Activated CD4-positive, alpha-beta T cell treated with anti-CD3 and anti-CD28 coated beads, Interleukin-2, amount 10 ng/mL, durations not matched to agents 24 days and 14 days (primary cell): ENCODE results near the gene MPC1. TPM values are rescaled to one million over a fixed set of nuclear protein-coding genes. Genes with fewer than 3 reads are reported as not detected.
"Not testable (repeated sequence)": the region's sequence is repeated elsewhere in the genome, so short reads cannot be mapped to it uniquely, and the experiment has no call there.

Experiments used
- DNase-seq: peaks from one replicate; pipeline ENCODE4 v3.0.0; 2022
- H3K27ac Mint-ChIP-seq: one replicate; pipeline ENCODE4 v1.8.0; 2022; ENCODE audit warnings: mild to moderate bottlenecking, mixed read lengths
- H3K27me3 Mint-ChIP-seq: one replicate; pipeline ENCODE4 v1.8.0; 2022; ENCODE audit warnings: mixed read lengths
- H3K36me3 Mint-ChIP-seq: one replicate; pipeline ENCODE4 v1.8.0; 2022; ENCODE audit warnings: low read depth, mild to moderate bottlenecking, mixed read lengths
- H3K4me1 Mint-ChIP-seq: one replicate; pipeline ENCODE4 v1.8.0; 2021; ENCODE audit warnings: mixed read lengths
- H3K4me3 Mint-ChIP-seq: one replicate; pipeline ENCODE4 v1.8.0; 2022; ENCODE audit warnings: mild to moderate bottlenecking, moderate library complexity, mixed read lengths
- H3K9me3 Mint-ChIP-seq: one replicate; pipeline ENCODE4 v1.8.0; 2021; ENCODE audit warnings: mixed read lengths
- intact Hi-C: fragments of 100-400 bp; cut with micrococcal nuclease; formaldehyde crosslinking; loops from one replicate; pipeline ENCODE4 v1.15.1; 2023
- total RNA-seq: library from RNA; stranded (reverse); gene quantifications from 2 replicates; pipeline ENCODE4 v1.2.3, GENCODE V29; 2022

The MPC1 gene
- total RNA-seq, 1 donor from 2014 or later = 18.1 TPM

DNA sequence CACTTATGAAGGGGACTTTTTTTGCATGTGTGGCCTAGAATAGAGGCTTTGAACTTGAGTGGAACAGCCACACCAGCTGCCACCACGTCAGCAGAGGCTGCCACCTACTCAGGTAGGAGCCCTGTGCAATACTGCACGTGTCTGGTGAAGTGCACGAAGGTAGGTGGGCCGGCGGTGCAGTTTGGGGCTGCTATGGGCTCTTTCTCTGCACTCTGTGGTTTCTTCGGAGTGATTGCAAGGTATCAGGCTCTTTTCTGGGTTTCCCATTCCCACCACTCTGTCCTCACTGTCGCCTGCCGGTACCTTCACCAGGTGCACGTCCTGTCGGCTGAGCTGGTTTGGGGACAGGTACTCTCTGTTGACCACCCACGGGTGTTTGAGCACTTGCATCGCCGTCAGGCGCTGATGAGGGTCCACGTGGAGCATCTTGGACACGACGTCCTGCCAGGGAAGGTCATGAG, 30.8 kb upstream of the MPC1 start:
- Mint-ChIP-seq H3K27me3 (peaks cover 5% of the 10 kb centered on the region), H3K9me3 (peaks cover 14% of the 10 kb centered on the region), H3K27ac (no peak overlapping the region), H3K36me3 (peaks cover 18% of the 10 kb centered on the region), H3K4me1 (peaks cover 59% of the 10 kb centered on the region), H3K4me3 (no peak overlapping the region)
- intact Hi-C loops = no loop called here
- no peak for DNase-seq

DNA sequence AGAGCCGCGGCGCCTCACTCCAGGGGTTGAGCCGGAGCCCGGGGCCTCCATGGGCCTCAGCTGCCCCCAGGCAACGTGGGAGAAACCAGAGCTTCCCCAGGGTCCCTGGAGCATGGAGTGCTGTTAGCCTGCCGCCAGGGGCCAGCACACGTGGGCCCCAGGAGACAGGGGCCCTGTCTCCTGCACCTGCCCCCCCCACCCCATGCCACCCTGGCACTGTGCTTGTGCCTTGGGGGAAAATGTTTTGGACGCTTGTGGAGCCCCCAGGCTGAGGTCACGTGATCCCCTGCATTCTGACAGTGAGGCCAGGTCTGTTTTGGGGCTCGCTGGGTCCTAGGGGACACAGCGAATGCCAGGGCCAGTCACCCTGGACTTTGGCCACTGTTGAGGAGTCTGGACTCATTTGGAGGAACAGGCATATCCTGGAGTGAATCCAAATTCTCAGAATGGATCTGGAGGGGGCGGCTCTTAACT, 30.2 kb upstream of the MPC1 start:
- no peak overlapping the region for H3K27ac Mint-ChIP-seq
- peaks cover 53% of the 10 kb centered on the region for H3K4me1 Mint-ChIP-seq
- peaks cover 5% of the 10 kb centered on the region for H3K27me3 Mint-ChIP-seq

DNA sequence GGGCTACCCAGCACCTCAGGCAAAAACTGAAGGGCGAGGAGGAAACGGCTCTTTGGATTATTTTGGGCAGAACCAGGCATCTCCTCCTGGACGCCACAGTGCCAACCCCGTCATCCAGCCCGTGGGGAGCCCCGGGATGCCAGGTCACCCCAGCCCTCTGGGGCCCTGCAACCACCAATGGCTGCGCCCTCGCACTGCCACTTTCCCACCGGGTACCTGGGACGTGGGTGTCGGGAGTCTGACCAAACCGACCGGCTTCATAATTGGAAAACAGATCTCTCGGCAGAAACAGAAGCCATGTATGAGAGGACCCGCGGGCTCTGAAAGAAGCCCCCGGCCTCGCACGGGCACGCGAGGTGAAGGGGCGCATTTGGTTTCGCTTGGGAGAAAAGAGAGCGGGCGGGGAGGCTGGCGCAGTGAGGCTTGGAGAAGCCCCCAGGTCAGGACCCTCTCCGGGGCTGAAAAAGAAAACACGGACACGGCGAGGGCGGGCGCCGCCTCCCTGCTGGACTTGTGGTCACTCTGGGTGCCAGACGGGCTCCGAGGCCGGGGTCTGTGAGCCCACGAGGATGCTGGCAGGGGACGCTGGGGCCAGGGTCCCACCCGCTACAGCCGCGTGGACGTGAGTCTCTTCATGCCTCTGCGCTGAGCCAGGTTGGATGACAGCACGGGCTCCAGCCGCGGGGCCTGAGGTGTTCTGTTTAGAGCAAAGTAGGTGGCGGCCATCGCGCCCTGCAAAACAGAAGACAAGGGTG, 29.6 kb upstream of the MPC1 start:
- Mint-ChIP-seq H3K4me3 (no peak overlapping the region), H3K9me3 (peaks cover 14% of the 10 kb centered on the region), H3K27me3 (peaks cover 5% of the 10 kb centered on the region), H3K27ac (no peak overlapping the region), H3K36me3 (peaks cover 18% of the 10 kb centered on the region), H3K4me1 (peaks cover 48% of the 10 kb centered on the region)
- intact Hi-C loops = no loop called here
- no peak for DNase-seq

More for the DNA sequence above, 30.2 kb upstream of the MPC1 start:
- no peak overlapping the region for H3K4me3 Mint-ChIP-seq
- no peak for DNase-seq
- H3K36me3 Mint-ChIP-seq = peaks cover 18% of the 10 kb centered on the region
- intact Hi-C loops = no loop called here
- H3K9me3 Mint-ChIP-seq = peaks cover 14% of the 10 kb centered on the region

DNA sequence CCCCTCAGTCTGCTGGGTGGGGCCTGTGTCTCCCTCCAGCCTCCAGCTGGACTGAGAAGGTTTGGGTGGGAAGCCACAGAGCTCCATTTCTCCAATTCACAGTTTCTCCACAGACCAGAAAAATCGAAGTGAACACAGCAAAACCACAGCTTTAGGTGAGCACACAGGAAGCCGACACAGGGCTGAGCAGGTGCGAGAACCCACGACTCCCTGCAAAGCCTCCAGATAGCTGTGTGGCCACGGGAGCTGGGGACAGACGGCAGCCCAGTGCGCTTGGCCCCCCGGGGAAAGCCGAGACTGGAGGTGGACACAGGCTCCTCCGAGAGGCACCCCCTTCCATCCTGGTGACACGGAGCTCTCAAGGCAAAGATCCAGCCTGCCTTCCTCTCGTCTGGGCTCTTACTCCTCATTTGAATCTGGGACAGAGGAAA, 29.0 kb upstream of the MPC1 start:
- Mint-ChIP-seq H3K9me3 (peaks cover 12% of the 10 kb centered on the region), H3K27me3 (peaks cover 5% of the 10 kb centered on the region), H3K36me3 (peaks cover 14% of the 10 kb centered on the region), H3K4me1 (peaks cover 42% of the 10 kb centered on the region), H3K4me3 (peak overlapping the region; percentile 62), H3K27ac (peak overlapping the region; percentile 40)
- intact Hi-C loops = no loop called here
- DNase-seq = peak; percentile 76

DNA sequence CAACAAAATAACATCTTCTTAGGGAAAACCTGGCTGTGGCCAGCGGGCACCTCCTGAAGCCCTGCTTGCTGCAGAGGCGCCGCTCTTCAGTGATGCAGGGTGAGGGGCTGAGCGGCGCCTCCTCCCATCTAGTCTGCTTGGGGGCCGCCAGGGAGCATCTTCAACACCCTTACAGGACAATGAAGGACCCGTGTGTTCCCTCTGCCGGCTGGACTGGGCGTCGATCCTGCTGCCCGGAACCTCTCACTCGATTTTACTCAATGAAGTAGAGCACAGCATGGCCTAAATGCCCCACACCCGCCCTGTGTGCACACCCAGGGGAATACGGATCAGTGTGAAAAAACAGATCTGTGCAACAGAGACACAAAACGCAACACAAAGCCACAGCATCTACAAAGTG, 28.5 kb upstream of the MPC1 start:
- Mint-ChIP-seq H3K4me1 (peaks cover 37% of the 10 kb centered on the region), H3K9me3 (peaks cover 7% of the 10 kb centered on the region), H3K27ac (no peak overlapping the region), H3K27me3 (peaks cover 5% of the 10 kb centered on the region), H3K36me3 (peaks cover 9% of the 10 kb centered on the region), H3K4me3 (peak overlapping the region; percentile 62)
- intact Hi-C loops = no loop called here
- DNase-seq = no peak

DNA sequence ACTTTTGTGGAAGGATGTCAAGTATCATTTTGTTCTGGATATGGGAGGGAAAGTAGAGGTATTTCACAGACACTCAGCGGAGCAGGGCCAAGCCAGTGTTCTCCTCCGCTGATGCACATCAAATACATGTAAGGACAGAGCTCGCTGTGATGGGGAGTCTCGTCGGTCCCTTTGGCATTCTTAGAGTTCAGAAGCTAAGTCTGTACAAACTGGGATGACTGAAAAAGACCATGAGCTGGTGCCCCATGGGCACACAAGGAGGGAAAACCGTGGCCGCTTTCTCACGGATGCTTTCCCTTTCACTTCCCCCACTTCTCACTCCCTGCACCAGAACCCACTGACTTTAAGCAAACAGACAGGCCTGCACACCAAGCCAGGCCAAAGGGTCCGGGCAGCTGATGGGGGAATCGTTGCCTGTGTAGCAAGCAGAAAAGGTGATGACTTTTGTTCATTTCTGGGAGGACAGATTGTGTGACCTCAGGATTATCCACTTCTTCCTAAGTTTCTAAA, 27.7 kb upstream of the MPC1 start:
- intact Hi-C loops = no loop called here
- H3K9me3 Mint-ChIP-seq = no peaks in the 10 kb centered on the region
- DNase-seq = no peak
- H3K4me3 Mint-ChIP-seq = no peak overlapping the region
- peaks cover 29% of the 10 kb centered on the region for H3K4me1 Mint-ChIP-seq
- H3K27ac Mint-ChIP-seq = no peak overlapping the region
- H3K36me3 Mint-ChIP-seq = peaks cover 4% of the 10 kb centered on the region
- peaks cover 5% of the 10 kb centered on the region for H3K27me3 Mint-ChIP-seq

DNA sequence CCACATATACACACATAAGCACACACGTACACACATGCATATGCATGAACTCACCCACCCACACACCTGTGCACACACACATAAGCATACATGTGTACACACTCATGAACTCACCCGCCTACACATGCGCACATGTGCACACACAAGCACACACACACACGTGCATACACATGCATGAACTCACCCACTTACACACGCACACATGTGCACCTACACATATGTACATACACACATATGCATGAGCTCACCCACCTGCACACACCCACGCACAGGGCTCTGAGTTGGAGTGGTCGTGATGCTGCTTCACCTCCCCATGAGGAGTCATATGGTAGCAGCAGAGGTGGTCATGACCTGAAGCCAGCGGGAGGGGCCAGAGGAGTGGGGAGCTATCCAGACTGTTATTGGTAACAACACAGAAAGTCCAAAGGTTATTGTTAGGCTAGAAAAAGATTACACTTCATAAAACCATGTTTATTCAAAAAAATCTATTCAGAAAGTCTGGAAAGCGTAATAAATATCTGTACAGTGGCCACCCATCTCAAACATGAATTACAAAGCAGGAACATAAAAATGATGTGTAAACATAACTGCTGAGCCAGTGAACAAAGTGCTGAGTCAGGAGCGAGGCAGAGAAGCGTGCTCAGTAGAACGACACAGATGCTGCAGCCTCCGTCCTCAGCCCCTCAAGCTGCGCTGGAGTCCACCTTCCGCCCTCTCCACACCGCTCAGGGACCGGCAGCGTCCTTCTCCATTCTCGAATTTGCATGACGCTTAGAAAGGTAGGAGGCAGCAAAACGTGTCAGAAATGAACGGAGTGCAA, 26.4 kb upstream of the MPC1 start:
- Mint-ChIP-seq H3K27ac (no peak overlapping the region), H3K9me3 (no peaks in the 10 kb centered on the region), H3K27me3 (peaks cover 5% of the 10 kb centered on the region), H3K4me1 (peaks cover 21% of the 10 kb centered on the region), H3K4me3 (no peak overlapping the region), H3K36me3 (no peaks in the 10 kb centered on the region)
- DNase-seq = no peak
- intact Hi-C loops = no loop called here

DNA sequence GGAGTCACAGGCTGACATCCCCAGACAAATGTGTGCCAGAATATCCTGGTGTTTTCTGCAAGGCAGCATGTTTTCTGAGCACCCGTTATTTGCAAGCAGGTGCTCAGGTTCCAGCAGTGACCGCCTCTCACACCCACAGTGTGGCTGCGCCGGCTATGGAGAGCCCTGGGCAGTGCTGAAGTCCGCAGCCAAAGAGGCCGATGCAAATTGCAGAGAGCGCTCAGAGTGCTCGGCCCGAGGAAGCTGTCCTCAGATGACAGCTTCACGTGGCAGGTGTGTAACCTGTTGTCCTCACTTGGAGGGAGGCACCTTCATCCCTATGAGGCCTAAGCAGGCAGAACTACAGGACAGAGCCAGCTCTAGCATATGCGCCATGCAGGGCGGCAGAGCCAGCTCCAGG, 23.5 kb upstream of the MPC1 start:
- Mint-ChIP-seq H3K27me3 (peaks cover 8% of the 10 kb centered on the region), H3K4me1 (peaks cover 11% of the 10 kb centered on the region), H3K36me3 (no peaks in the 10 kb centered on the region), H3K9me3 (no peaks in the 10 kb centered on the region), H3K4me3 (no peak overlapping the region), H3K27ac (no peak overlapping the region)
- DNase-seq = no peak
- intact Hi-C loops = no loop called here

DNA sequence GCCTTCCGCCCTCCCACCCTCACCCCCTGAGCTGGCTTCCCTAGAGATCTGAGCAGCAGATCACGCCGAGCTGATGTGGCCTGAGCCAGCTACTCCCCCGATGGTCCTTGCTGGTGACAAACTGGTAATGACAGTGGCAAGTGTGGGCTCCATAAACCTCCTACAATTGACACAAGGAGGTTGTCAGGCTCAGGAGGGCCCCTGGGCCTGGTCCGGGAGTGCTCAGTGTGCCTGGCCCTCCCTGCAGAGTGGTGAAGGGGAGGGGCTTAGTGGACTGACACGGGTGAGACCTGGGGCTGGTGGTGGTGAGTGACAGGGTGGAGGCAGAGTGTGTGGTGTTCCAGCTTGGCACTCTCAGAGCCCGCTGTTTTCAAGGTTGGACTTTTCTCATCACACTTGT, 22.6 kb upstream of the MPC1 start:
- H3K36me3 Mint-ChIP-seq = no peaks in the 10 kb centered on the region
- peaks cover 8% of the 10 kb centered on the region for H3K27me3 Mint-ChIP-seq
- H3K27ac Mint-ChIP-seq = no peak overlapping the region
- no peak overlapping the region for H3K4me3 Mint-ChIP-seq
- peaks cover 5% of the 10 kb centered on the region for H3K4me1 Mint-ChIP-seq
- intact Hi-C loops = no loop called here
- no peaks in the 10 kb centered on the region for H3K9me3 Mint-ChIP-seq
- DNase-seq = no peak

DNA sequence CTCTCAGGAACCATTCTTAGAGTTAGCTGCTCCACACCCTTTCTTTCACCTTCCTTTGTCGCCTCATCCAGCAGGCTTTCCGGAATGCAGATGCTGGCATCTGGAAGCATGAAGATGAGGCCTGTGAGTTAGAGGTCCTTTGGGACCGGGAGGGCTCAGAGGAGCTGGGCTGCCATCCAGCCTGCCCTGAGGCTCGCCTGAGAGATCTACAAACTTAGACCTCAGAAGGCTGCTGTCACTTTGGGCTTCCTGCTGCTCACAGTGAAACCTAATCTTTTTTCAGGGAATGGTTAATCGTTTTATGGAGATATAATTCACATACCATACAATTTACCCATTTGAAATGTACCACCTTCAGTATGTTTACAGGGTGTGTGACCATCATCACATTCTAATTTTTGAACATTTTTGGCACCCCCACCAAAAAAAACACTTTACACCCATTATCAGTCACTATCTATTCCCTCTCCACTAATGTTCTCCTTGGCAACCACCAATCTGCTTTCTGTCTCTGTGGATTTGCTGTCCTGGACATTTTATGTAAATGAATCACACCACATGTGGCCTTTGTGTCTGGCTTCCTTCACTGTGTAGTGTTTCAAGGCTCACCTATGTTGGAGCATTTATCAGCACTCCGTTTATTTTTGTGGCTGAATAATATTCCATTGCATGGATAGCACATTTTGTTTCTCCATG, 20.0 kb upstream of the MPC1 start:
- intact Hi-C loops = no loop called here
- Mint-ChIP-seq H3K4me1 (no peaks in the 10 kb centered on the region), H3K36me3 (no peaks in the 10 kb centered on the region), H3K9me3 (no peaks in the 10 kb centered on the region), H3K27ac (no peak overlapping the region), H3K27me3 (peaks cover 8% of the 10 kb centered on the region), H3K4me3 (no peak overlapping the region)
- DNase-seq = no peak

DNA sequence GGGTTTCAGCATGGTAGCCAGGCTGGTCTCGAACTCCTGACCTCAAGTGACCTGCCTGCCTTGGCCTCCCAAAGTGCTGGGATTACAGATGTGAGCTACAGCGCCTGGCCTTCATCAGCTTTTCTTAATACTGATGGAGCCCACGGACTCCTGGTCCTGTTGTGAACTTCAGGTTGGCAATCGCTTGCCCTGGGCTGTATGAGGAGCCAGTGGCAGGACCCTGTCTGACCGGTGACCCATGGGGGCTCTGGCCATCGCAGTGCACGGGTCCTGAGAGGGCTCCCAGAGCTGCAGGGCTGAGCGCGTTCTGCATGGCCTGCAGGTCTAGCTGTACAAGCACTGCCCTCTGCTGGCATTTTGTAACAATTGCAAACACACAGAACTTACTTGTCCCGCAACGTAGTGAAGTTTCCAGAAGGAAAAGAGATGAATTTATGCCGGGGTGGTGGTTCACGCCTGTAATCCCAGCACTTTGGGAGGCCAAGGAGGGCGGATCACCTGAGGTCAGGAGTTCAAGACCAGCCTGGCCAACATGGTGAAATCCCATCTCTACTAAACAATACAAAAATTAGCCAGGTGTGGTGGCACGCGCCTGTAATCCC, 18.0 kb upstream of the MPC1 start:
- H3K4me3 Mint-ChIP-seq, H3K27ac Mint-ChIP-seq, H3K36me3 Mint-ChIP-seq, H3K9me3 Mint-ChIP-seq, H3K4me1 Mint-ChIP-seq, H3K27me3 Mint-ChIP-seq: not testable (repeated sequence)
- peak; percentile 87 for DNase-seq
- intact Hi-C loops = loop anchor here (1.0 kb wide), 2 partner anchors 87 to 125 kb away; no protein-coding TSS in a partner anchor

DNA sequence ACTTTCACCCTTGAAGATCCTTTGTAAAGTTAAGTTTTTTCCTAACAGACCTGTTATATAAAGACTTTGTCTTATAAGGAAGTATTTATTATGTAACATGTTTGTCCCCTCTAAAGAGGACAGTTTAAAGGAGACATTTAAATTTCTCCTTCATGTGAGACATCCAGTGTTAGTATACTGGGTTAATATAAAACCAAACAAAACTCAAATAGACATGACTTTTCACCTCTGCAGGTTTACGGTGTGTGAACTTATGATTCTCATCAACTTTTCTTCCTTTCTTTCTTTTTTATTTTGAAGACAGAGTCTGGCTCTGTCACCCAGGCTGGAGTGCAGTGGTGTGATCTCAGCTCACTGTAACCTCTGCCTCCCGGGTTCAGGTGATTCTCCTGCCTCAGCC, 17.4 kb upstream of the MPC1 start:
- H3K36me3 Mint-ChIP-seq = no peaks in the 10 kb centered on the region
- intact Hi-C loops = loop anchor here (1.0 kb wide), 1 partner anchor 125 kb away; no protein-coding TSS in a partner anchor
- H3K4me1 Mint-ChIP-seq = no peaks in the 10 kb centered on the region

DNA sequence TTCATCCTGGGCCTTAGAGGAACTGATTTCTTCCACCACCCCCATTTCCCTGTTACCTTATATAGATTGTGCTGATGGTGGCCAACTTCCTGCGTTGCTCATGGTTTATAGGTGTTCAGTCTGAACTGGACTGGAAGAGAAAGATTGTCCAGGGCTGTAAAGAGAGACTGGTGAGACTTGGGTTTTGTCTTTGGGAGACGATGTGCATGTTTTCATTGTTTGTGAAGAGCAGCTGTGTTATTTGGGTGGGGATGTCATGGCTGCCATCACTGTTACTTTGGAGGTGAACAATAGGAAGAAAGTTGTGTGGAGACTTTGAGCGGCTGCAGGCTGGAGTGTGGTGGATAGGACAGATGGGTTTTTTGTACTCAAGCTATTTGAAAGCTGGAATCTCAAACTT, 15.6 kb upstream of the MPC1 start:
- H3K4me3 Mint-ChIP-seq = no peak overlapping the region
- H3K27ac Mint-ChIP-seq = no peak overlapping the region
- no peaks in the 10 kb centered on the region for H3K9me3 Mint-ChIP-seq
- no peaks in the 10 kb centered on the region for H3K4me1 Mint-ChIP-seq
- peaks cover 12% of the 10 kb centered on the region for H3K27me3 Mint-ChIP-seq
- no peak for DNase-seq
- intact Hi-C loops = no loop called here
- H3K36me3 Mint-ChIP-seq = no peaks in the 10 kb centered on the region

More for the DNA sequence above, 17.4 kb upstream of the MPC1 start:
- no peak overlapping the region for H3K27ac Mint-ChIP-seq
- no peak for DNase-seq
- H3K4me3 Mint-ChIP-seq = no peak overlapping the region
- peaks cover 8% of the 10 kb centered on the region for H3K27me3 Mint-ChIP-seq
- H3K9me3 Mint-ChIP-seq = no peaks in the 10 kb centered on the region
